ENCODE results near the gene ISG15.

DNA sequence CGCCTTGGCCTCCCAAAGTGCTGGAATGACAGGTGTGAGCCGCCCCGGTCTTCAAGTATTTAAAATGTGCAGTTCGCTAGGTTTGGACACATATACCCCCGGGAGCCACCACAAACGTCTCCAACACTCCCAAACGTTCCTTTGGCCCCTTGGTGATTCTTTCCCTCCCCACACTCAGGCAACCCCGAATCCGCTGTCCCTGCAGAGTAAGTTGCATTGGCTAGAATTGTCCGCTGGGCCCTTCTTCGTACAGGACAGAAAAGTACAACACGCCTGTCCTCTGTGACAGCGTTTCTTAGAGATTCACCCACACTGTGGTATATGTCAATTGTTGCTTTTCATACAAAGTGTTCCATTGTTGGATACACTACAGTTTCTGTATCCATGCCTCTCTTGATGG, 28.2 kb upstream of the ISG15 start:
- TF ChIP-seq GPBP1L1 (CRISPR knock-in tag; IDR thresholded peaks at IDR 0.05) = no peak
- TF ChIP-seq SAFB2 (CRISPR knock-in tag; IDR thresholded peaks at IDR 0.05; ENCODE audit: borderline replicate concordance, low read depth) = no peak
- TF ChIP-seq, protein P1, sequence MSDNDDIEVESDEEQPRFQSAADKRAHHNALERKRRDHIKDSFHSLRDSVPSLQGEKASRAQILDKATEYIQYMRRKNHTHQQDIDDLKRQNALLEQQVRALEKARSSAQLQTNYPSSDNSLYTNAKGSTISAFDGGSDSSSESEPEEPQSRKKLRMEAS (IDR thresholded peaks at IDR 0.05) = no peak
- no peak for TF ChIP-seq HNRNPLL (IDR thresholded peaks at IDR 0.05; ENCODE audit: low read depth, low read length, poor library complexity, severe bottlenecking)
- TF ChIP-seq NKX3-1 (CRISPR knock-in tag; IDR thresholded peaks at IDR 0.05) = no peak
- TF ChIP-seq, protein P2, sequence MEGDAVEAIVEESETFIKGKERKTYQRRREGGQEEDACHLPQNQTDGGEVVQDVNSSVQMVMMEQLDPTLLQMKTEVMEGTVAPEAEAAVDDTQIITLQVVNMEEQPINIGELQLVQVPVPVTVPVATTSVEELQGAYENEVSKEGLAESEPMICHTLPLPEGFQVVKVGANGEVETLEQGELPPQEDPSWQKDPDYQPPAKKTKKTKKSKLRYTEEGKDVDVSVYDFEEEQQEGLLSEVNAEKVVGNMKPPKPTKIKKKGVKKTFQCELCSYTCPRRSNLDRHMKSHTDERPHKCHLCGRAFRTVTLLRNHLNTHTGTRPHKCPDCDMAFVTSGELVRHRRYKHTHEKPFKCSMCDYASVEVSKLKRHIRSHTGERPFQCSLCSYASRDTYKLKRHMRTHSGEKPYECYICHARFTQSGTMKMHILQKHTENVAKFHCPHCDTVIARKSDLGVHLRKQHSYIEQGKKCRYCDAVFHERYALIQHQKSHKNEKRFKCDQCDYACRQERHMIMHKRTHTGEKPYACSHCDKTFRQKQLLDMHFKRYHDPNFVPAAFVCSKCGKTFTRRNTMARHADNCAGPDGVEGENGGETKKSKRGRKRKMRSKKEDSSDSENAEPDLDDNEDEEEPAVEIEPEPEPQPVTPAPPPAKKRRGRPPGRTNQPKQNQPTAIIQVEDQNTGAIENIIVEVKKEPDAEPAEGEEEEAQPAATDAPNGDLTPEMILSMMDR (CRISPR knock-in tag; IDR thresholded peaks at IDR 0.05) = no peak
- no peak for TF ChIP-seq MAFK (conservative IDR thresholded peaks at IDR 0.05 in 1 of 2, IDR thresholded peaks at IDR 0.05 in 1 of 2; ENCODE audit: low read length in 2 of 2)

Measured in HepG2 (cell line).